OCI-LY3 (cell line): ENCODE data around the gene RAB24.

Source experiments
- EZH2phosphoT487 ChIP-seq: fragments of 200-600 bp; shearing (Covaris generic); IDR thresholded peaks from 2 replicates; pipeline ENCODE4 v1.6.1; 2018; ENCODE audit warnings: antibody characterized with exemption, mixed run types, low read depth
- TF ChIP-seq, protein P1 (sequence below): fragments of 200-600, 300-600 bp; sonication (generic); IDR thresholded peaks from 2 replicates; pipeline ENCODE4 v1.5.1; 2014; ENCODE audit warnings: antibody characterized with exemption, low read length, low read depth

DNA sequence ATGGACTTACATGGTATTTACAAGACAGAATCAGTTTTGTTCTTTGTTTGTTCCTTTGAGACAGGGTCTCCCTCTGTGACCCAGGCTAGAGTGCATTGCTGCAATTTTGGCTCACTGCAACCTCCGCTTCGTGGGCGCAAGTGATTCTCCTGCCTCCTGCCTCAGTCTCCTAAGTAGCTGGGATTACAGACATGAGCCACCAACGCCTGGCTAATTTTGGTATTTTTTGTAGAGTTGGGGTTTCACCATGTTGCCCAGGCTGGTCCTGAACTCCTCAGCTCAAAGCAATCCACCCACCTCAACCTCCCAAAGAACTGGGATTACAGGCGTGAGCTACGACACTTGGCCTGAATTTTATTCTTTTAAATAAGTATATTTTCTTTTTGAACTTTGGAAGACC, 27.6 kb downstream of the RAB24 start:
- TF ChIP-seq, protein P1, sequence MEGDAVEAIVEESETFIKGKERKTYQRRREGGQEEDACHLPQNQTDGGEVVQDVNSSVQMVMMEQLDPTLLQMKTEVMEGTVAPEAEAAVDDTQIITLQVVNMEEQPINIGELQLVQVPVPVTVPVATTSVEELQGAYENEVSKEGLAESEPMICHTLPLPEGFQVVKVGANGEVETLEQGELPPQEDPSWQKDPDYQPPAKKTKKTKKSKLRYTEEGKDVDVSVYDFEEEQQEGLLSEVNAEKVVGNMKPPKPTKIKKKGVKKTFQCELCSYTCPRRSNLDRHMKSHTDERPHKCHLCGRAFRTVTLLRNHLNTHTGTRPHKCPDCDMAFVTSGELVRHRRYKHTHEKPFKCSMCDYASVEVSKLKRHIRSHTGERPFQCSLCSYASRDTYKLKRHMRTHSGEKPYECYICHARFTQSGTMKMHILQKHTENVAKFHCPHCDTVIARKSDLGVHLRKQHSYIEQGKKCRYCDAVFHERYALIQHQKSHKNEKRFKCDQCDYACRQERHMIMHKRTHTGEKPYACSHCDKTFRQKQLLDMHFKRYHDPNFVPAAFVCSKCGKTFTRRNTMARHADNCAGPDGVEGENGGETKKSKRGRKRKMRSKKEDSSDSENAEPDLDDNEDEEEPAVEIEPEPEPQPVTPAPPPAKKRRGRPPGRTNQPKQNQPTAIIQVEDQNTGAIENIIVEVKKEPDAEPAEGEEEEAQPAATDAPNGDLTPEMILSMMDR = no peak
- no peak for TF ChIP-seq EZH2phosphoT487
